ENCODE data around the gene ADAD2.
"Not testable (repeated sequence)": the region's sequence is repeated elsewhere in the genome, so short reads cannot be mapped to it uniquely, and the experiment has no call there.

Gene ADAD2

GRCh38 chr16:84214451-84215066, 23.6 kb downstream of the ADAD2 start:
- H3K79me2 ChIP-seq (ENCODE audit: low read length): no peaks in the 10 kb centered on the region
- no peaks in the 10 kb centered on the region for H3F3A ChIP-seq (ENCODE audit: insufficient read depth, low read length)
- no peak overlapping the region for H3K9ac ChIP-seq (ENCODE audit: low read length)
- no peak overlapping the region for H3K4me3 ChIP-seq (ENCODE audit: low read length)
- no peaks in the 10 kb centered on the region for H3K4me1 ChIP-seq (ENCODE audit: low read length)
- no peak for TF ChIP-seq CTCF (IDR thresholded peaks at IDR 0.05; ENCODE audit: low read length)
- TF ChIP-seq EZH2 (optimal IDR thresholded peaks at IDR 0.05; ENCODE audit: low read depth, low read length): no peak
- no peak overlapping the region for H3K27ac ChIP-seq (ENCODE audit: low read length)
- no peaks in the 10 kb centered on the region for H4K20me1 ChIP-seq (ENCODE audit: insufficient read depth, low read length)
- DNase-seq: no peak
- no peak overlapping the region for H3K4me2 ChIP-seq (ENCODE audit: low read depth, low read length)
- no peaks in the 10 kb centered on the region for H3K9me3 ChIP-seq (replicated peaks; ENCODE audit: insufficient read depth, low read length)
- H2AFZ ChIP-seq (ENCODE audit: low read length): no peak overlapping the region
- H3K27me3 ChIP-seq (replicated peaks; ENCODE audit: insufficient read depth, low read length): peaks cover 20% of the 10 kb centered on the region
- no peaks in the 10 kb centered on the region for H3K9me2 ChIP-seq (replicated peaks; ENCODE audit: insufficient read depth, low read length)
- H3K36me3 ChIP-seq (replicated peaks; ENCODE audit: insufficient read depth, low read length): no peaks in the 10 kb centered on the region

- Histone ChIP-seq H3F3A (ENCODE audit: insufficient read depth, low read length) (no peaks in the 10 kb centered on the region), H3K36me3 (replicated peaks; ENCODE audit: insufficient read depth, low read length) (no peaks in the 10 kb centered on the region), H3K9me2 (replicated peaks; ENCODE audit: insufficient read depth, low read length) (no peaks in the 10 kb centered on the region), H2AFZ (ENCODE audit: low read length) (no peak overlapping the region), H3K27me3 (replicated peaks; ENCODE audit: insufficient read depth, low read length) (peaks cover 20% of the 10 kb centered on the region), H3K9me3 (replicated peaks; ENCODE audit: insufficient read depth, low read length) (no peaks in the 10 kb centered on the region), H4K20me1 (ENCODE audit: insufficient read depth, low read length) (no peaks in the 10 kb centered on the region), H3K4me1 (ENCODE audit: low read length) (no peaks in the 10 kb centered on the region), H3K4me2 (ENCODE audit: low read depth, low read length) (no peak overlapping the region), H3K27ac (ENCODE audit: low read length) (no peak overlapping the region), H3K4me3 (ENCODE audit: low read length) (no peak overlapping the region), H3K79me2 (ENCODE audit: low read length) (no peaks in the 10 kb centered on the region), H3K9ac (ENCODE audit: low read length) (no peak overlapping the region)
- no peak for TF ChIP-seq CTCF (IDR thresholded peaks at IDR 0.05; ENCODE audit: low read length)
- DNase-seq: no peak
Measured at GRCh38 chr16:84215531-84215930, 24.6 kb downstream of the ADAD2 start.

GRCh38 chr16:84216144-84216543, 25.2 kb downstream of the ADAD2 start:
- H3K4me2 ChIP-seq (ENCODE audit: low read depth, low read length); H3K9me3 ChIP-seq (replicated peaks; ENCODE audit: insufficient read depth, low read length); H3K36me3 ChIP-seq (replicated peaks; ENCODE audit: insufficient read depth, low read length); H3K9me2 ChIP-seq (replicated peaks; ENCODE audit: insufficient read depth, low read length); H3K79me2 ChIP-seq (ENCODE audit: low read length); H3K4me1 ChIP-seq (ENCODE audit: low read length); H2AFZ ChIP-seq (ENCODE audit: low read length); DNase-seq; H4K20me1 ChIP-seq (ENCODE audit: insufficient read depth, low read length); H3K27ac ChIP-seq (ENCODE audit: low read length); H3F3A ChIP-seq (ENCODE audit: insufficient read depth, low read length); H3K4me3 ChIP-seq (ENCODE audit: low read length); H3K9ac ChIP-seq (ENCODE audit: low read length): not testable (repeated sequence)
- H3K27me3 ChIP-seq (replicated peaks; ENCODE audit: insufficient read depth, low read length): peaks cover 25% of the 10 kb centered on the region

- H3K79me2 ChIP-seq (ENCODE audit: low read length): no peaks in the 10 kb centered on the region
- peaks cover 46% of the 10 kb centered on the region for H3K27me3 ChIP-seq (replicated peaks; ENCODE audit: insufficient read depth, low read length)
- H3K4me2 ChIP-seq (ENCODE audit: low read depth, low read length): no peak overlapping the region
- H4K20me1 ChIP-seq (ENCODE audit: insufficient read depth, low read length): no peaks in the 10 kb centered on the region
- H3K9ac ChIP-seq (ENCODE audit: low read length): no peak overlapping the region
- H2AFZ ChIP-seq (ENCODE audit: low read length): no peak overlapping the region
- TF ChIP-seq EZH2phosphoT487 (IDR thresholded peaks at IDR 0.05; ENCODE audit: low read length) (no peak), CTCF (IDR thresholded peaks at IDR 0.05; ENCODE audit: low read length) (no peak), EZH2 (optimal IDR thresholded peaks at IDR 0.05; ENCODE audit: low read depth, low read length) (no peak)
- no peaks in the 10 kb centered on the region for H3K9me3 ChIP-seq (replicated peaks; ENCODE audit: insufficient read depth, low read length)
- H3K4me3 ChIP-seq (ENCODE audit: low read length): no peak overlapping the region
- no peak for DNase-seq
- no peak overlapping the region for H3K27ac ChIP-seq (ENCODE audit: low read length)
- no peaks in the 10 kb centered on the region for H3K9me2 ChIP-seq (replicated peaks; ENCODE audit: insufficient read depth, low read length)
- no peaks in the 10 kb centered on the region for H3F3A ChIP-seq (ENCODE audit: insufficient read depth, low read length)
- H3K36me3 ChIP-seq (replicated peaks; ENCODE audit: insufficient read depth, low read length): no peaks in the 10 kb centered on the region
- H3K4me1 ChIP-seq (ENCODE audit: low read length): no peaks in the 10 kb centered on the region
Measured at GRCh38 chr16:84218176-84218823, 27.3 kb downstream of the ADAD2 start.

Measured in MM.1S (cell line).